Measurements from ENCODE around the gene SGSM2.
A peak's percentile ranks its signal among the peaks of the same experiment; 100 is the strongest.

Gene SGSM2

GRCh38 chr17:2335726-2336214 lies 1.5 kb upstream of the SGSM2 start:
- DNase-seq (ENCODE audit: low read depth, low spot score): no peak

GRCh38 chr17:2336215-2336851 lies 968 bp upstream of the SGSM2 start, which contains the start of gene TSR1:
TSS of gene TSR1 (minus strand) at chr17:2336457. CDS start at chr17:2336427, 30 bp downstream.
- DNase-seq (ENCODE audit: low read depth, low spot score): peak; percentile 74

GRCh38 chr17:2337544-2338314 lies 428 bp downstream of the SGSM2 start:
- no peak for DNase-seq (ENCODE audit: low read depth, low spot score)

- no peak for DNase-seq (ENCODE audit: low read depth, low spot score)
Measured at GRCh38 chr17:2338315-2338657, 985 bp downstream of the SGSM2 start.

GRCh38 chr17:2343421-2343820 lies 6.1 kb downstream of the SGSM2 start:
- no peak for DNase-seq (ENCODE audit: low read depth, low spot score)

- DNase-seq (ENCODE audit: low read depth, low spot score): no peak
Measured at GRCh38 chr17:2344528-2344927, 7.2 kb downstream of the SGSM2 start.

GRCh38 chr17:2346475-2346874 lies 9.2 kb downstream of the SGSM2 start:
- DNase-seq (ENCODE audit: low read depth, low spot score): no peak

GRCh38 chr17:2347805-2348685 lies 10.7 kb downstream of the SGSM2 start:
- DNase-seq (ENCODE audit: low read depth, low spot score): peak; percentile 65

- no peak for DNase-seq (ENCODE audit: low read depth, low spot score)
Measured at GRCh38 chr17:2351269-2351668, 14.0 kb downstream of the SGSM2 start.

- no peak for DNase-seq (ENCODE audit: low read depth, low spot score)
Measured at GRCh38 chr17:2354311-2354710, 17.0 kb downstream of the SGSM2 start.

GRCh38 chr17:2357237-2357636 lies 19.9 kb downstream of the SGSM2 start:
- no peak for DNase-seq (ENCODE audit: low read depth, low spot score)

GRCh38 chr17:2357931-2358434 lies 20.7 kb downstream of the SGSM2 start:
- no peak for DNase-seq (ENCODE audit: low read depth, low spot score)

- DNase-seq (ENCODE audit: low read depth, low spot score): no peak
Measured at GRCh38 chr17:2361010-2361760, 23.9 kb downstream of the SGSM2 start.

GRCh38 chr17:2362016-2362415 lies 24.7 kb downstream of the SGSM2 start:
- no peak for DNase-seq (ENCODE audit: low read depth, low spot score)

GRCh38 chr17:2362416-2362815 lies 25.1 kb downstream of the SGSM2 start:
- no peak for DNase-seq (ENCODE audit: low read depth, low spot score)

GRCh38 chr17:2362881-2363280 lies 25.6 kb downstream of the SGSM2 start:
- no peak for DNase-seq (ENCODE audit: low read depth, low spot score)

- no peak for DNase-seq (ENCODE audit: low read depth, low spot score)
Measured at GRCh38 chr17:2363318-2363717, 26.0 kb downstream of the SGSM2 start.

GRCh38 chr17:2363851-2364762 lies 26.8 kb downstream of the SGSM2 start:
- no peak for DNase-seq (ENCODE audit: low read depth, low spot score)

- no peak for DNase-seq (ENCODE audit: low read depth, low spot score)
Measured at GRCh38 chr17:2364763-2365116, 27.4 kb downstream of the SGSM2 start.

GRCh38 chr17:2365132-2365531 lies 27.8 kb downstream of the SGSM2 start:
- DNase-seq (ENCODE audit: low read depth, low spot score): no peak

Data from smooth muscle cell of the brain vasculature (primary cell).